ENCODE measurements around the gene LEMD3.

GRCh38 chr12:65229441-65229840, 60.1 kb downstream of the LEMD3 start:
- no peak for TF ChIP-seq CTCF (IDR thresholded peaks at IDR 0.05)
- TF ChIP-seq POLR2AphosphoS5 (IDR thresholded peaks at IDR 0.05), result no peak
- TF ChIP-seq POLR2A (IDR thresholded peaks at IDR 0.05), result no peak

All from prostate gland (tissue), 2 donors.